Heart left ventricle (tissue), 13 donors: ENCODE results near the gene PCSK6.

Experiments used
- POLR2A ChIP-seq, 2 donors: fragments of 450-650 bp; IDR thresholded peaks; one replicate each; pipeline ENCODE4 v1.6.1; 2017; ENCODE audit warnings: antibody characterized with exemption in 2 of 2, mild to moderate bottlenecking in 2 of 2, moderate library complexity in 2 of 2
- TF ChIP-seq, protein P1 (sequence below), 12 donors: fragments of 200-600 bp; sonication (generic) in 4 of 12; IDR thresholded peaks; one replicate each; pipeline versions ENCODE4 v1.5.0 to v1.8.0; 2018 to 2022; ENCODE audit warnings: antibody characterized with exemption in 12 of 12, mild to moderate bottlenecking in 5 of 12
- donor health status: ischemic (EF 13 %, LVEDD 7.1; RV severe dilation, severe dysfunction).
- donor health status: DM: no; HTN: yes; CAD: no.
- donor health status: DM: no; HTN: no; CAD: no.
- donor health status: ischemic (EF 25% LVEDD 6.9; RV normal size, moderate dysfunction).
- donor health status: ischemic (EF 25% LVEDD 5.7; RV mildly dilated, moderate dysfunction).
- donor health status: ischemic (EF 35%, LVEDD 5.7; RV mildly dilated, moderate dysfunction).
- donor health status: nonischemic (EF 11% LVEDD 7.7; RV severe dilation, severe dysfunction).
- donor health status: DM: yes; HTN: yes; CAD: no.
- donor health status: PGD.
- donor health status: ischemic (EF 29% LVEDD 5.4; RV normal size, mild dysfunction).
- donor health status: nonischemic (EF 23%, LVEDD 6.1; RV moderate dilation, normal function).

DNA sequence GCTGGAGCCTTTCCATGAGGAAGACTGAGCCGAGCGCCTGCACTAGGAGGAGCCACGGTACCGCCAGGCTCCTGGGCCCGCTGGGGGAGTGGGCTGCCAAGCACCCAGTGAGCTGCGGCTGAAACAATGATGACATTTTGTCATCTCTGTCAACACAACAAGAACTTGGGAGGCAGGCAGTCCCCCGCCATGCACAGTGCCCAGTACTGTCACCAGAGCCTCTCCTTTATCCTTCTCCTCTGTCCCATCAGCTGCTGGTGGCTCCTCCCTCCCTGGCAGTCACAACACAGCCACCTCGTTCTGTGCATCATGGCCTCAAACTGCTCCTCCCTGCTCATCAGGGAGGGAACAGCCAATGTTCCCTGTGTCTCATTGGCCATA is 34.0 kb upstream of the PCSK6 start:
- TF ChIP-seq, protein P1, sequence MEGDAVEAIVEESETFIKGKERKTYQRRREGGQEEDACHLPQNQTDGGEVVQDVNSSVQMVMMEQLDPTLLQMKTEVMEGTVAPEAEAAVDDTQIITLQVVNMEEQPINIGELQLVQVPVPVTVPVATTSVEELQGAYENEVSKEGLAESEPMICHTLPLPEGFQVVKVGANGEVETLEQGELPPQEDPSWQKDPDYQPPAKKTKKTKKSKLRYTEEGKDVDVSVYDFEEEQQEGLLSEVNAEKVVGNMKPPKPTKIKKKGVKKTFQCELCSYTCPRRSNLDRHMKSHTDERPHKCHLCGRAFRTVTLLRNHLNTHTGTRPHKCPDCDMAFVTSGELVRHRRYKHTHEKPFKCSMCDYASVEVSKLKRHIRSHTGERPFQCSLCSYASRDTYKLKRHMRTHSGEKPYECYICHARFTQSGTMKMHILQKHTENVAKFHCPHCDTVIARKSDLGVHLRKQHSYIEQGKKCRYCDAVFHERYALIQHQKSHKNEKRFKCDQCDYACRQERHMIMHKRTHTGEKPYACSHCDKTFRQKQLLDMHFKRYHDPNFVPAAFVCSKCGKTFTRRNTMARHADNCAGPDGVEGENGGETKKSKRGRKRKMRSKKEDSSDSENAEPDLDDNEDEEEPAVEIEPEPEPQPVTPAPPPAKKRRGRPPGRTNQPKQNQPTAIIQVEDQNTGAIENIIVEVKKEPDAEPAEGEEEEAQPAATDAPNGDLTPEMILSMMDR (IDR thresholded peaks at IDR 0.05): no peak
- TF ChIP-seq POLR2A (IDR thresholded peaks at IDR 0.05): no peak
